HepG2 (cell line): ENCODE measurements around the gene PAPPA. TPM values are rescaled to one million over a fixed set of nuclear protein-coding genes. Genes with fewer than 3 reads are reported as not detected.

Source experiments
- ATAC-seq: fragments of 200-7000 bp; cut with Tn5 transposase; 3 replicates; pipeline ENCODE4 v1.9.1; 2020; ENCODE audit warnings: mild to moderate bottlenecking, moderate library complexity
- BruUV-seq: library from RNA; stranded (reverse); fragments of 400-500 nt; replicated peaks from 2 replicates; lab custom pipeline; 2021; lab: Mats Ljungman, UMichigan
- CTCF ChIA-PET: fragments of 300-600 bp; formaldehyde crosslinking; extraction: SDS; loops from one replicate; lab custom pipeline; 2021; ENCODE audit warnings: low total read pairs, inconsistent platforms, low intra/inter-chr PET ratio; lab: Yijun Ruan, JAX
- POLR2A ChIA-PET: fragments of 350-600 bp; sonication (Branson Sonifier 250); formaldehyde crosslinking; loops from one replicate; lab custom pipeline; 2020; ENCODE audit warnings: antibody characterized with exemption, inconsistent platforms; lab: Yijun Ruan, JAX
- DNase-seq: peaks from one replicate; pipeline ENCODE4 v3.0.0-alpha.2; 2015; ENCODE audit warnings: low spot score
- FAIRE-seq: peaks from 3 replicates; lab custom pipeline; 2011; peaks lifted over from hg19 to GRCh38; lab: Jason Lieb, UNC
- H2AFZ ChIP-seq: one replicate; pipeline ENCODE4 v1.6.1; 2011; ENCODE audit warnings: low read length, inconsistent platforms
- H3K27ac ChIP-seq: fragments of 300-600 bp; 3 replicates; pipeline ENCODE4 v1.8.0; 2011; ENCODE audit warnings: mixed run types, mild to moderate bottlenecking, mixed read lengths, low read length, inconsistent platforms; ENCODE audit not compliant: insufficient read depth; ENCODE audit errors: extremely low read length
- H3K27me3 ChIP-seq, 2 experiments: fragments of 200-600 bp in 1 of 2; 2 replicates in 1 of 2; 3 replicates in 1 of 2; pipeline versions ENCODE4 v1.6.0 to v1.8.0; 2011; ENCODE audit warnings: low read length in 2 of 2, mild to moderate bottlenecking in 2 of 2, moderate library complexity in 2 of 2, inconsistent platforms in 1 of 2; ENCODE audit not compliant: insufficient read depth in 2 of 2, control insufficient read depth in 1 of 2
- H3K36me3 ChIP-seq, 2 experiments: fragments of 200-600 bp in 1 of 2; replicated peaks in 1 of 2; 2 replicates in 1 of 2; 3 replicates in 1 of 2; pipeline versions ENCODE4 v1.5.1 to v1.8.0; 2011; ENCODE audit warnings: low read length in 2 of 2, inconsistent platforms in 1 of 2; ENCODE audit not compliant: insufficient read depth in 2 of 2, control insufficient read depth in 1 of 2
- H3K4me1 ChIP-seq: 2 replicates; pipeline ENCODE4 v1.5.1; 2012; ENCODE audit warnings: low read length, inconsistent platforms; ENCODE audit not compliant: insufficient read depth
- H3K4me2 ChIP-seq: 2 replicates; pipeline ENCODE4 v1.6.0; 2011; ENCODE audit warnings: low read depth, low read length, inconsistent platforms
- H3K4me3 ChIP-seq, 3 experiments: fragments of 200-600 bp in 1 of 3; sonication (generic), shearing (Covaris generic) in 1 of 3; replicated peaks in 1 of 3; 2 replicates each; pipeline ENCODE4 v1.5.1; 2011 to 2016; ENCODE audit warnings: low read length in 3 of 3, inconsistent platforms in 2 of 3, low read depth in 2 of 3, mild to moderate bottlenecking in 2 of 3, control low read depth in 1 of 3, mixed read lengths in 1 of 3; ENCODE audit not compliant: insufficient read depth in 1 of 3
- H3K79me2 ChIP-seq: one replicate; pipeline ENCODE4 v1.6.1; 2011; ENCODE audit warnings: low read length, inconsistent platforms; ENCODE audit not compliant: insufficient read depth
- H3K9ac ChIP-seq: 2 replicates; pipeline ENCODE4 v1.6.0; 2011; ENCODE audit warnings: mild to moderate bottlenecking, low read depth, low read length, inconsistent platforms; ENCODE audit not compliant: insufficient read depth
- H3K9me3 ChIP-seq: 2 replicates; pipeline ENCODE4 v1.5.1; 2012; ENCODE audit warnings: mild to moderate bottlenecking, low read length
- H4K20me1 ChIP-seq: 2 replicates; pipeline ENCODE4 v1.6.0; 2011; ENCODE audit warnings: inconsistent platforms, mild to moderate bottlenecking, low read length, moderate library complexity; ENCODE audit not compliant: insufficient read depth
- ADNP ChIP-seq: sonication (generic); formaldehyde crosslinking; IDR thresholded peaks from 2 replicates; pipeline ENCODE4 v1.4.0; 2020; ENCODE audit warnings: missing genetic modification reagents
- BRD4 ChIP-seq: sonication (generic); formaldehyde crosslinking; IDR thresholded peaks from 2 replicates; pipeline ENCODE4 v1.4.0; 2020; ENCODE audit warnings: missing genetic modification reagents
- DNMT3B ChIP-seq: conservative IDR thresholded peaks from 2 replicates; pipeline ENCODE4 v1.6.1; 2016; ENCODE audit warnings: missing biosample characterization, control low read depth
- MEIS1 ChIP-seq: sonication (generic); formaldehyde crosslinking; IDR thresholded peaks from 2 replicates; pipeline ENCODE4 v1.9.0; 2021; ENCODE audit warnings: mild to moderate bottlenecking, missing genetic modification reagents, moderate library complexity, borderline replicate concordance
- POLR2AphosphoS2 ChIP-seq: IDR thresholded peaks from 2 replicates; pipeline ENCODE4 v1.6.1; 2011; ENCODE audit warnings: low read depth, low read length, improper control_type of control experiment
- SNRNP70 ChIP-seq: fragments of 200-400 bp; formaldehyde crosslinking; IDR thresholded peaks from 2 replicates; pipeline ENCODE4 v1.6.1; 2017; ENCODE audit warnings: mild to moderate bottlenecking, low read depth, low read length, moderate library complexity
- ZBTB21 ChIP-seq: sonication (generic); formaldehyde crosslinking; IDR thresholded peaks from 2 replicates; pipeline ENCODE4 v1.4.0; 2020; ENCODE audit warnings: missing genetic modification reagents
- ZEB1 ChIP-seq: IDR thresholded peaks from 2 replicates; pipeline ENCODE4 v1.6.1; 2012; ENCODE audit warnings: mild to moderate bottlenecking, low read depth, inconsistent platforms; ENCODE audit not compliant: insufficient replicate concordance
- ZKSCAN5 ChIP-seq: sonication (generic); formaldehyde crosslinking; IDR thresholded peaks from 2 replicates; pipeline ENCODE4 v1.5.1; 2020; ENCODE audit warnings: mild to moderate bottlenecking, missing genetic modification reagents
- ZNF251 ChIP-seq: sonication (generic); formaldehyde crosslinking; IDR thresholded peaks from 2 replicates; pipeline ENCODE4 v1.9.0; 2021; ENCODE audit warnings: mild to moderate bottlenecking, missing genetic modification reagents
- ZNF543 ChIP-seq: sonication (generic); formaldehyde crosslinking; IDR thresholded peaks from 2 replicates; pipeline ENCODE4 v1.4.0; 2020; ENCODE audit warnings: mild to moderate bottlenecking, missing genetic modification reagents
- ZNF589 ChIP-seq: sonication (generic); formaldehyde crosslinking; conservative IDR thresholded peaks from 2 replicates; pipeline ENCODE4 v1.8.0; 2022; ENCODE audit warnings: mild to moderate bottlenecking, moderate library complexity, missing genetic modification reagents
- WGBS: methylation state at CpG from one replicate; pipeline ENCODE4 v1.1.6; 2017; ENCODE audit warnings: low lambda C conversion rate; 5-methylcytosine and 5-hydroxymethylcytosine counted together
- in situ Hi-C: cut with HindIII; loops from 2 replicates; pipeline ENCODE4 v1.10.0; 2017; ENCODE audit warnings: low pct_unique_long_range_greater_than_20kb; ENCODE audit not compliant: extremely low pct_ligation_motif_present
- intact Hi-C: fragments of 100-400 bp; cut with micrococcal nuclease; formaldehyde crosslinking; loops from one replicate; pipeline ENCODE4 v1.10.0; 2022; ENCODE audit not compliant: unreplicated experiment
- polyA plus RNA-seq, 8 experiments: library from polyadenylated mRNA; depleted of rRNA in 3 of 8; stranded (reverse) in 7 of 8; unstranded in 1 of 8; fragments of >200 nt; fragmentation: Illumina TruSeq in 4 of 8; extraction: Trizol in 4 of 8; gene quantifications; 2 replicates each; pipeline versions ENCODE4 v1.2.1 to v1.2.3, GENCODE V29; 2011 to 2016; ENCODE audit warnings: low read depth in 4 of 8, missing spikeins in 1 of 8, mixed read lengths in 1 of 8; ENCODE audit not compliant: insufficient read depth in 1 of 8
- total RNA-seq, 5 experiments: library from RNA; depleted of rRNA; stranded (reverse); fragments of >200 nt; fragmentation: Illumina TruSeq; extraction: Trizol; gene quantifications; 2 replicates each; pipeline ENCODE4 v1.2.3, GENCODE V29; 2016; ENCODE audit warnings: low read depth in 1 of 5

PAPPA gene
- total and polyA plus RNA-seq, 2 of the 13 experiments (the other 11 are each of a cell fraction or from before 2014, with no cell fraction given), result 0.09 to 0.11 TPM

DNA sequence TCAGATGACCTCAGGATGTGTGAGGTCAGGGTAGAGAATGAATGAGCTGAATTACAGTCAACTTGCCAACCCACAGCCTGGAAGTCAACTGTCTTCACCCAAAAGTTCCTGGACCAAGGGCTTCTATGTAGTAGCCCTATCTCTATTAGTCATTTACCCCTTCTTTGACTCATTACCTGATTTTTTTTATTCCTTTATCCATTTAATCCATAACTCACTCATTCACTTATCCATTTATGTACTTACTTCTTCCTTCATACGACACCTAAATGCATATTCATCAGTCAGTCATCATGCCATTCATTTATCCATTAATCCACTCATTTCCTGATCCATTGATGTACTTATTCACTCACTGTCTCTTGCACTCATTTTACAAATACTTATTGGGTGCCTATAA lies 212.7 kb downstream of the PAPPA start (continued):
- TF ChIP-seq ADNP (CRISPR knock-in tag), result no peak
- no peak for TF ChIP-seq DNMT3B (CRISPR knock-in tag)
- TF ChIP-seq ZEB1, result no peak
- TF ChIP-seq POLR2AphosphoS2, result no peak
- TF ChIP-seq ZBTB21 (CRISPR knock-in tag), result no peak
- TF ChIP-seq SNRNP70, result no peak
- no peak for TF ChIP-seq ZNF589 (CRISPR knock-in tag)
- no peak for TF ChIP-seq ZNF543 (CRISPR knock-in tag)
- TF ChIP-seq MEIS1 (CRISPR knock-in tag), result no peak
- TF ChIP-seq ZKSCAN5 (CRISPR knock-in tag), result no peak
- TF ChIP-seq ZNF251 (CRISPR knock-in tag), result no peak

DNA sequence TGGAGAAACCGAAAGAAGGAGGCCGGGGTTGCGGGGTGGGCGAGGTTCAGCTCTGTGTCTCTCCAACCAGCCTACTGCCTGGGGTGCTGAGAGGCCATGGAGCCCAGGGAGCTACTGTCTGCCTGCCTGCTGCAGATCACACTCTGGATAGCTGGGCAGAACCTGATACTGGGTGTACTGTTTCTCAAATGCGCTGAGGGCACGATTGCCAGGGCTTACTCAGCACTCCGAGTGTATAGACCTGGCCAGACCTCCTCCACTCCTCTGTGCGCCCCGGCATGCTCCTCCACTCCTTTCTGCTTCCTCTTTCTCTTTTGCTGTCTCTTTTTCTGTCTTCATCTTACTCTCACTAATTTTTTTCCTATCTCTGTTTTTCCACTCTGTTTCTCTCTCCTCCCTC lies 215.1 kb downstream of the PAPPA start:
- FAIRE-seq (no peak), DNase-seq (no peak), ATAC-seq (no peak)
- WGBS, result 98% methylated on average over 4 of the region's 9 CpGs
- no peaks in the 10 kb centered on the region for H3K36me3 ChIP-seq
- H3K4me1 ChIP-seq, result no peaks in the 10 kb centered on the region
- no peaks in the 10 kb centered on the region for H3K27me3 ChIP-seq
- intact Hi-C loops, result no loop called here
- H3K4me2 ChIP-seq, result no peak overlapping the region
- H4K20me1 ChIP-seq, result no peaks in the 10 kb centered on the region
- TF ChIP-seq BRD4 (CRISPR knock-in tag), result no peak
- H3K9ac ChIP-seq, result no peak overlapping the region
- H3K9me3 ChIP-seq, result no peaks in the 10 kb centered on the region
- no peaks in the 10 kb centered on the region for H3K79me2 ChIP-seq
- CTCF ChIA-PET, result no interaction called here
- in situ Hi-C loops, result no loop called here
- BruUV-seq, result no TSS peak
- H2AFZ ChIP-seq, result no peak overlapping the region
- no peak overlapping the region for H3K27ac ChIP-seq
- POLR2A ChIA-PET, result no interaction called here
- no peak overlapping the region for H3K4me3 ChIP-seq
